Stomach (tissue), 9 donors: ENCODE results near the gene ZNF511. TPM values are rescaled to one million over a fixed set of nuclear protein-coding genes. Genes with fewer than 3 reads are reported as not detected.

Experiments used
- DNase-seq, 2 donors: peaks; one replicate each; pipeline versions ENCODE4 v3.0.0 to v3.0.0-alpha.2; 2013 to 2019
- H3K27ac ChIP-seq, 5 donors: fragments of 200-600 bp in 4 of 5; sonication (generic) in 4 of 5; one replicate each; pipeline ENCODE4 v1.5.1; 2013 to 2019; ENCODE audit warnings: mild to moderate bottlenecking in 1 of 5, moderate library complexity in 1 of 5
- H3K27me3 ChIP-seq, 3 donors: fragments of 200-600 bp; sonication (generic); one replicate each; pipeline ENCODE4 v1.5.1; 2017 to 2019; ENCODE audit warnings: mixed run types in 1 of 3
- H3K36me3 ChIP-seq, 4 donors: fragments of 200-600 bp; sonication (generic); 1 replicate in 3 of 4; 2 replicates in 1 of 4; pipeline ENCODE4 v1.5.1; 2016 to 2019
- H3K4me1 ChIP-seq, 4 donors: fragments of 200-600 bp; sonication (generic); one replicate each; pipeline ENCODE4 v1.5.1; 2016 to 2019
- H3K4me3 ChIP-seq, 4 donors: fragments of 200-600 bp; sonication (generic) in 3 of 4; one replicate each; pipeline ENCODE4 v1.5.1; 2016 to 2019; ENCODE audit warnings: mild to moderate bottlenecking in 1 of 4
- H3K9me3 ChIP-seq, 4 donors: fragments of 200-600 bp; sonication (generic); one replicate each; pipeline ENCODE4 v1.5.1; 2016 to 2019
- EP300 ChIP-seq: sonication (generic); formaldehyde crosslinking; IDR thresholded peaks from one replicate; pipeline ENCODE4 v1.6.1; 2017; ENCODE audit warnings: antibody characterized with exemption
- POLR2A ChIP-seq, 4 donors: fragments of 450-650 bp; IDR thresholded peaks; one replicate each; pipeline ENCODE4 v1.6.1; 2016; ENCODE audit warnings: antibody characterized with exemption in 4 of 4, control low read depth in 2 of 4, mild to moderate bottlenecking in 1 of 4, moderate library complexity in 1 of 4
- POLR2AphosphoS5 ChIP-seq, 3 donors: sonication (generic); formaldehyde crosslinking; IDR thresholded peaks; one replicate each; pipeline ENCODE4 v1.6.1; 2016; ENCODE audit warnings: antibody characterized with exemption in 3 of 3
- WGBS, 5 donors: extraction: QIAGEN DNeasy Blood & Tissue Kit in 3 of 5; methylation state at CpG; one replicate each; pipeline versions ENCODE4 v1.1.5 to v1.1.7; 2013 to 2018; 5-methylcytosine and 5-hydroxymethylcytosine counted together
- intact Hi-C: fragments of 100-400 bp; cut with DNase I; formaldehyde crosslinking; loops from one replicate; pipeline ENCODE4 v1.15.1; 2023; ENCODE audit warnings: low total_unique reads
- polyA plus RNA-seq, 3 donors: library from polyadenylated mRNA; stranded (reverse); fragments of 200-250 nt; gene quantifications; one replicate each; pipeline ENCODE4 v1.2.3, GENCODE V29; 2013
- total RNA-seq, 5 donors: library from RNA; depleted of rRNA; stranded (reverse); fragments of >200 nt; gene quantifications; one replicate each; pipeline versions ENCODE4 v1.1.0 to v1.2.3, GENCODE V29; 2014 to 2016
- TF ChIP-seq, protein P1 (sequence below), 7 experiments: fragments of 450-650 bp in 4 of 7; fragments of 200-600 bp in 3 of 7; sonication (generic) in 3 of 7; IDR thresholded peaks; one replicate each; pipeline ENCODE4 v1.5.1; 2016 to 2019; ENCODE audit warnings: antibody characterized with exemption in 7 of 7, control low read depth in 2 of 7, mild to moderate bottlenecking in 1 of 7
- donor health status: healthy with polysubstance abuse.
- donor health status: Bipolar disorder and iron deficiency.
- donor health status: healthy.

The ZNF511 gene
- total and polyA plus RNA-seq, 8 donors = 12.7 to 82.1 (median 55.9) TPM

DNA sequence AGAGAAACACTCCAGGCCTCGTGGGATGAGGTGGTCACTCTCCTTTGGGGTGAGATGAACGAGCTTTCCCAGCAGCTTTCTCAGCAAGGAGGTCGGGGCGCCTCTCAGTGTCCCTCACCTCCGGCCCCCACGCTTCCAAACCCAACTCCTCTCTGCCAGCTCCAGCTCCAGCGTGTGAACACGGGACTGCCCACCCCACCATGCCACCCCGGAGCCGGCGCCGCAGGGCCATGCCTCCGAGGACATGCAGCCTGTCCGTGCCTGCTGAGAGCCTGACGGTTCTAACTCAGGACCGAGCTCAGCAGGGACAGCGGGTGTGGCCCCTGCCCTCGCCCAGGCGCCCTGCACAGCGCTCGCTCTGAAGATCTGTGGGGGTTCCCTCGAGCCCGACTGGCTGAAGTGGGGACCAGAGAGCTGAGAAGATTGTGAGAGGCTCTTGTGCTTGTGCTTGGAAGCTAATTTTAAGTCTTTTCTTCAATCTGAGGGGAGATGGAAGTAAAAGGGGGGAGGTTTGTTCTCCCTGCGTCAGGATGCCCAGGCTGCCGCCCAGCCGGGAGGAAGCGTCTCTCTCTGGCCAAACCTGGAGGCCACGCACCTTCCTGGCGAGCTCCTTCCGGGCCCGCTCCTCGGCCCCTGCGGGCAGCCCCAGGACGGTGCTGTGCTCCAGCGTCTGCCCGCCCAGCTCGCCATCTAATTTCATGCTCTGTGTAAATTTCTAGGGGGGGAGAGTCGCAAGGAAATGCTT is 26.9 kb upstream of the ZNF511 start:
- TF ChIP-seq EP300 (no peak), POLR2A (IDR thresholded peaks at IDR 0.05) (no peak)
- TF ChIP-seq, protein P1, sequence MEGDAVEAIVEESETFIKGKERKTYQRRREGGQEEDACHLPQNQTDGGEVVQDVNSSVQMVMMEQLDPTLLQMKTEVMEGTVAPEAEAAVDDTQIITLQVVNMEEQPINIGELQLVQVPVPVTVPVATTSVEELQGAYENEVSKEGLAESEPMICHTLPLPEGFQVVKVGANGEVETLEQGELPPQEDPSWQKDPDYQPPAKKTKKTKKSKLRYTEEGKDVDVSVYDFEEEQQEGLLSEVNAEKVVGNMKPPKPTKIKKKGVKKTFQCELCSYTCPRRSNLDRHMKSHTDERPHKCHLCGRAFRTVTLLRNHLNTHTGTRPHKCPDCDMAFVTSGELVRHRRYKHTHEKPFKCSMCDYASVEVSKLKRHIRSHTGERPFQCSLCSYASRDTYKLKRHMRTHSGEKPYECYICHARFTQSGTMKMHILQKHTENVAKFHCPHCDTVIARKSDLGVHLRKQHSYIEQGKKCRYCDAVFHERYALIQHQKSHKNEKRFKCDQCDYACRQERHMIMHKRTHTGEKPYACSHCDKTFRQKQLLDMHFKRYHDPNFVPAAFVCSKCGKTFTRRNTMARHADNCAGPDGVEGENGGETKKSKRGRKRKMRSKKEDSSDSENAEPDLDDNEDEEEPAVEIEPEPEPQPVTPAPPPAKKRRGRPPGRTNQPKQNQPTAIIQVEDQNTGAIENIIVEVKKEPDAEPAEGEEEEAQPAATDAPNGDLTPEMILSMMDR (IDR thresholded peaks at IDR 0.05) = no peak
- no peak overlapping the region for H3K27ac ChIP-seq
- no peaks in the 10 kb centered on the region for H3K9me3 ChIP-seq
- no peak for DNase-seq
- no peak overlapping the region for H3K4me3 ChIP-seq
- peaks cover 0 to 9% (median 0%) of the 10 kb centered on the region in 3 donors for H3K27me3 ChIP-seq
- peaks cover 60 to 89% (median 80%) of the 10 kb centered on the region in 4 donors for H3K36me3 ChIP-seq
- 89 to 93% (median 92%) methylated on average over 25 to 38 of the region's 38 CpGs for WGBS, 5 donors
- peaks cover 25 to 37% (median 29%) of the 10 kb centered on the region in 4 donors for H3K4me1 ChIP-seq
- intact Hi-C loops = no loop called here

DNA sequence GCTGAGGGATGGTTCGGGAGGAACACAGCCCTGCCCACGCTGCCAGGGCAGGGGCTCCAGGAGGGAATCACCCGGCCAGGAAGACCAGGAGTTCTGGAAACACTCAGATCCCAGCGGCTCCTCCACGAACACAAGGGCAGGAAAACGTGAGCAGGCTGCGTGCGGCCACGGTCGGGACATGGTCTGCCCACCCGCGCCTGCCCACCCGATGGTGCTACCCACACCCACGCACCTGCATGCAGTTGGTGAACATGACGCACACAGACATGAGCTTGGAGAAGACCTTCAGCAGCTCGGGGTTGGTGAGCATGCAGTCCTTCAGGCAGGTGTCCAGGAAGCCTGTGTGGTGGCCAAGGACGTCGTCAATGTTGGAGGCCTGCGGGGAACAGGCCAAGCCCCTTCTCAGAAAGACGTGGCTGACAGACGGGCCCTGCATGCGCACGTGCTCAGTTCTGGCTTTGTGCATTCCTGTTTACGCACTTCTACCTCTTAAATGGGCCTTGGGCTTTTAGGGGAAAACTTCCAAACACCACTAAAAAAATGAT is 25.8 kb upstream of the ZNF511 start:
- Histone ChIP-seq H3K27ac (no peak overlapping the region), H3K4me3 (no peak overlapping the region), H3K9me3 (no peaks in the 10 kb centered on the region), H3K4me1 (peaks cover 14 to 26% (median 18%) of the 10 kb centered on the region in 4 donors), H3K36me3 (peaks cover 69 to 100% (median 91%) of the 10 kb centered on the region in 4 donors), H3K27me3 (no peaks in the 10 kb centered on the region)
- intact Hi-C loops = no loop called here
- TF ChIP-seq POLR2AphosphoS5 (IDR thresholded peaks at IDR 0.05) (no peak), POLR2A (IDR thresholded peaks at IDR 0.05) (no peak), EP300 (no peak)
- TF ChIP-seq, protein P1 (IDR thresholded peaks at IDR 0.05) = no peak
- no peak for DNase-seq
- 92 to 95% (median 93%) methylated on average over 22 to 24 of the region's 24 CpGs for WGBS, 5 donors

DNA sequence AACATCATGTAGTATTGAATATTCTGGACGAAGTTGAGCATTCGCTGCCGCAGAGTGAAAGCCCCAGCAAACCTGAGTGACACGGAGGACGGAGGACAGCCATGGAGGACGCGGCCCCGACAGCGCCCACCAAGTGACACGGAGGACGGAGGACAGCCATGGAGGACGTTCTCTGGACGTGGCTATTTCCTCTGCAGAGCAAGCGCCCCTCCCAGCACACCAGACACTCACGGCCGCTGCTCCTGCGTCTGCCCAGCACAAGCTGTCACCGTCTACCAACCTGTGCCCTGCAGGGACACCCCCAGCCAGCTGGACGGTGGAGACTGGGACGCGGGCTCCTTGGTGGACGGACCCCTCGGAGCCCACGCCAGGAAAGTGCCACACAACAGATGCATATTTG is 24.8 kb upstream of the ZNF511 start:
- Histone ChIP-seq H3K9me3 (no peaks in the 10 kb centered on the region), H3K27me3 (no peaks in the 10 kb centered on the region), H3K27ac (no peak overlapping the region), H3K4me1 (peaks cover 4 to 16% (median 8%) of the 10 kb centered on the region in 4 donors), H3K36me3 (peaks cover 76 to 100% (median 100%) of the 10 kb centered on the region in 4 donors), H3K4me3 (no peak overlapping the region)
- WGBS, 5 donors = 94 to 97% (median 96%) methylated on average over 23 to 24 of the region's 24 CpGs
- intact Hi-C loops = no loop called here
- no peak for DNase-seq
- TF ChIP-seq, protein P1 (IDR thresholded peaks at IDR 0.05) = no peak
- TF ChIP-seq EP300 (no peak), POLR2A (IDR thresholded peaks at IDR 0.05) (no peak), POLR2AphosphoS5 (IDR thresholded peaks at IDR 0.05) (no peak)

DNA sequence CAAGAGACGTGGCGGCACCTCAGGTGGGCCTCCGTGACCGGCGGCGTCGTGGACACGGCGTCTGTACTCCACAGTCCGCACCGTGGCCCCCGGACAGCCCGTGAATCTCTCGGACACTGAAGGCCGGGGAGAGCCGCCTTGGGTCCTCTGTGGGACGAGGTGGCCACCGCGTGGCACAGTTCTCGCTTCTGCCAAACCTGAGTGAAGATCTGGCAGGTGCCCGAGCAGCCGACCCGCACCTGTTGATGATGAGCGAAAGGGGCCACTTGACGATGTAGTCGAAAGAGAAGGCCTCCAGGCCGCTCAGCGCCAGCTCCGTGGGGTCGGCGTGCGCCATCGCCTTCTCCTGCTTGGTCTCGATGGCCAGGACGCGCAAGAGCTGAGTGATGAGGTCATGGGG is 23.5 kb upstream of the ZNF511 start:
- no peak for TF ChIP-seq POLR2AphosphoS5 (IDR thresholded peaks at IDR 0.05)
- no peak for TF ChIP-seq EP300
- TF ChIP-seq, protein P1 (IDR thresholded peaks at IDR 0.05) = no peak
- no peak for TF ChIP-seq POLR2A (IDR thresholded peaks at IDR 0.05)
- WGBS, 5 donors = 92 to 97% (median 95%) methylated on average over 16 to 36 of the region's 36 CpGs
- intact Hi-C loops = no loop called here
- Histone ChIP-seq H3K4me3 (no peak overlapping the region), H3K27ac (no peak overlapping the region), H3K36me3 (peaks cover 86 to 100% (median 100%) of the 10 kb centered on the region in 4 donors), H3K4me1 (peaks cover 0 to 3% (median 0%) of the 10 kb centered on the region in 4 donors), H3K9me3 (no peaks in the 10 kb centered on the region), H3K27me3 (no peaks in the 10 kb centered on the region)
- no peak for DNase-seq
